ENCODE data around the gene ALMS1.
"Not testable (repeated sequence)": the region's sequence is repeated elsewhere in the genome, so short reads cannot be mapped to it uniquely, and the experiment has no call there.

Gene ALMS1

DNA sequence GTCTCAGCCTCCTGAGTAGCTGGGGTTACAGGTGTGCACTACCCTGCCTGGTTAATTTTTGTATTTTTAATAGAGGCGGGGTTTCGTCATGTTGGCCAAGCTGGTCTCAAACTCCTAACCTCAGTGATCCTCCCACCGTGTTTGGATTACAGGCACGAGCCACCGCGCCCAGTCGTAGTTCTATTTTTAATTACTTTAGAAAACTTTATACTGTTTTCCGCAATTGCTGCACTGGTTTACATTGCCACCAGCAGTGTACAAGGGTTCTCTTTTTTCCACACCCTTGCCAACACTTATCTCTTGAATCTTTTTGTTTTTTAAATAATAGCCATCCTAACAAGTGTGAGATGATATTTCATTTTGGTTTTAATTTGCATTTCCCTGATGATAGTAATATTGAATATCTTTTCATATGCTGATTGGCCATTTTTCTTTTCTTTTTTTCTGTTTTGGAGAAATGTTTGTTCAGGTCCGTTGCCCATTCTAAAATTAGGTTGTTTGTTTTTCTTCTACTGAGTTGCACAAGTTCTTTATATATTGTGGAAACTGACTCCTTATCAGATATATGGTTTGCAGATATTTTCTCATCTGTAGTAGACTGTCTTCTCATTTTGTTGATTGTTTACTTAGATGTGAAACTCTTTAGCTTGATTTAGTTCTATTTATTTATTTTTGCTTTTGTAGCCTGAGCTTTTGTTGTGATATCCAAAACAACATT lies 16.9 kb downstream of the ALMS1 start:
- DNase-seq: no peak

DNA sequence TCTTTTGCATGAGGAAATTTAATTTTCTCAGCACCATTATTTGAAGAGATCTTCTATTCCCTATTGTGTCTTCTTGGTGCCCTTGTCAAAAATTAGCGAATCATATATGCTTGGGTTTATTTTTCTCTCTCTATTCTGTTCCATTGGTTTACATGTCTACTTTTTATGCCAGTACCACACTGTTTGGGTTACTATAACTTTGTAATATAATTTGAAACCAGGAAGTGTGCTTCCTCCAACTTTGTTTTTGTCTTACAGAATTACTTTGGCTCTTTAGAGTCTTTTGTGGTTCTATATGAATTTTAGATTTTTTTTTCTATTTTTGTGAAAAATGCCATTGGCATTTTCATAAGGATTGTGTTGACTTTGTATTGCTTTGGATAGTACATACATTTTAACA lies 17.6 kb downstream of the ALMS1 start:
- DNase-seq: no peak

- DNase-seq: no peak
These were observed 18.8 kb downstream of the ALMS1 start for GRCh38 chr2:73404409-73404808.

GRCh38 chr2:73406996-73407395 lies 21.4 kb downstream of the ALMS1 start:
- no peak for DNase-seq

DNA sequence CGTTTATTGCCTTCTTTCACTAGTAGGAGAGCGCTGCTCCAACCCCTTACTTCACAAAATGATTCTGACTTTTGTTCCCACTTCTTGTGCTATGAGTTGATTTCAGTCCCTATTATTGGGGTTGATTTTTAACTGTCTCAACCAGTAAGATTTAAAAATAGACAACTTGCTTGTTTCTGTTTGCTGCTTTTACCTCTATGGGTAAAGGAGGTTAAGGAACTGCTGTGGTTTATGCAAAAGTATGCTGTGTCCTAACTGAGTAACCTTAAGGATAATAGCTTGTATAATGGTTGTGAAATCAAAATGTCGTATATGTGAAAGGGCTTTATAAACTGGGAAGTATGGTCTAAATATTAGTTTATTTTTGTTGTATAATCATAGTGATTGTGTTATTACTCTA lies 22.6 kb downstream of the ALMS1 start:
- no peak for DNase-seq

GRCh38 chr2:73414696-73415095 lies 29.1 kb downstream of the ALMS1 start:
- no peak for DNase-seq

DNA sequence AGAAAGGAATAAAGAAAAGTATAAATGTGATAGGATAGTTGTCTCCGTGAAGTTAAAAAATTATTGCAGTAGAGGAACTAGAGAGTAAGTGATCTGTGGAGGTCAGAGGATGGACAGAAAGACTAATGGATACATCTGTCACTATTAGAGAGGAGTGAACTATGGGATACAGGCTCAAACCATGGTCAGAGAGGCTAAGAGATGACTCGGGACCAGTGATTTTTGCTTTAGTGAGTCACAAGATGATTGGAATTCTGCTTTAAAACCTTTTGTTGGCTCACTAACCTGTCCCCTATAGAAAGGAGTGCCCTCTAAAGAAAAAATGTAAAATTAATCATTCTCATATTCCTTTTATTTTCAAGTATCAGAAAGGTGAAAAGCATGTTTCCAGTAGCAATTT lies 30.3 kb downstream of the ALMS1 start:
- no peak for DNase-seq

DNA sequence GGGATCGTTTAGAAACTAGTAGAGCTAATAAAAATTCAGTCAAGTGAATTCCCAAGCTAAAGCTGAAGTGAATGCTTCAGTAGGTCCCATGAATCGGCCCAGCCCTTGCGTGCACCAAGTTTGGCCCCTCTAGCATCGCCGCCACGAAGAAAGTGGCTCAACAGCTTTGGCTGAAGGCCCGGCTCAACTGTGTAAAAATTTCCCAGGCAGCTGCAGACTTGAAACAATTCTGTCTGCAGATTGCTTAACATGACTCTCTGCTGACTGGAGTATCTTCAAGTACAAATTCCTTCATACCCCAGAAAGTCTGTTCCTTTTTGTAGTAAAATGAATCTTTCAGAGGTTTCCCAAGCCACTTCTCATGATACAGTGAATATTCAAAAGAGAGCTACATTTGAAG lies 32.7 kb downstream of the ALMS1 start:
- DNase-seq: no peak

DNA sequence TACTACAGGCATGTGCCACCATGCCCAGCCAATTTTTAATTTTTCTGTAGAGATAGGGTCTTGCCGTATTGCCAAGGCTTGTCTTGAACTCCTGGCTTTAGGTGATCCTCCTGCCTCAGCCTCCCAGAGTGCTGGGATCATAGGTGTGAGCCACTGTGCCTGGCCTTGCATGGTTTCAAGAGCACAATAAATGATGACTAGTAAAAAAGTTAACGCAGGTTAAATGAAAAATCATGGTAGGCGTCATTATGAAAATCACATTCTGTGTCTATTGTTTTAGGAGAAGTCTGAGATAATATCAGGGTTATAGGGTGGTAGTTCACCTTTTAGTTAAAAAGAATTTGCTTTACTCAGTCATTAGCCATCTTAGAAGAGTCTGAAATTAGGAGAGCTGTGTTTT lies 38.3 kb downstream of the ALMS1 start:
- DNase-seq: no peak

DNA sequence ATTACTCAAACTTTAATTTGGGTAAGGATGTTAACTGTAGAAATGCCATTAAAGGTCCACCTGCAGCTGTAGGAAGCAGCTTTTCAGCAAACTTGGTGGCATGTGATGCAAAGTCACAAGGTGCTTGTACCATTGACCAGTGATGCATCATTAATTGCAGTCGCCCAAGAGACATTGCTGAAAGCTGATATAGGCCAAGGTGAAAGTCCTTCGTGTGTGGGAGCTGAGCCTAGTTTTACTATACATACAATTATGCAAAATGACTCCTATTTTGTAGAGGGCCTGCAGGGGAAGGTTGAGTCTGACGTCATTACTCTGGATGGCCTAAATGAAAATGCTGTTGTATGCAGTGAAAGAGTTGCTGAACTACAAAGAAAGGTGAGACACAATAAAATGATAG lies 40.5 kb downstream of the ALMS1 start:
- no peak for DNase-seq

DNA sequence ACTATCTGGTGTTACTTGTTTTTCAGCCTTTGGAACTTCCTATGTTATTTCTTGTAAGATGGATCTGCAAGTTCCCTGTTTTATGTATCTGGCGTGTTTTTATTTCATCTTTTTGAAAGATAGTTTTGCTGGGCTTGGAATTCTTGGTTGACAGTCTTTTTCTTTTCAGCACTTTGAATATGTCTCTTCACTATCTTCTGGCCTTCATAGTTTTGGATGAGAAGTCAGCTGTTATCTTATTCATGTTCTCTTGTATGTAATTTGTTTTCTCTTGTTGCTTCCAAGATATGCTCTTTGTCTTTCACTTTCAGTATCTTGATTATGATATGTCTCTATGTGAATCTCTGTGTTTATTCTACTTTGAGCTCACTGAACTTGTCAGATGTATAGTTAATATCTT lies 50.4 kb downstream of the ALMS1 start:
- no peak for DNase-seq

DNA sequence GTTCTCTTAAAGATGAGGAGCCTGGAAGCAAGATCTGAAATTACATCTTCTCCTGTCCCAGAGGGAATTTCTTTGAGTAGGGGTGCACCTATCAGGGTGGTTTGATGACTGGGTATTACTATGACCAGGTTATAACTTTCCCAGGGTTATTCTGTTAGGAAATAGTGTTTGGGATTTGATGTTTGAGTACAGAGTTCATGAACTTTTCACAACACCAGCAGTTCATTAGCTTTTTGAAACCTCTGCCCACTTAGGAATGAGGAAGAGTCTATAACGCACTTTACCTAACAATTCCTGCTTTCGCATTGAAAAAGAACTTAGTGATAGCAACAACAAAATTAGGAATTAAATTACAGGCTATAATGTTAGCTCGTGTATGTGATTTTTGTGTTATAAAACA lies 58.6 kb downstream of the ALMS1 start:
- no peak for DNase-seq

- DNase-seq: no peak
These were observed 63.2 kb downstream of the ALMS1 start for GRCh38 chr2:73448856-73449255.

GRCh38 chr2:73449404-73449803 lies 63.8 kb downstream of the ALMS1 start:
- DNase-seq: no peak

DNA sequence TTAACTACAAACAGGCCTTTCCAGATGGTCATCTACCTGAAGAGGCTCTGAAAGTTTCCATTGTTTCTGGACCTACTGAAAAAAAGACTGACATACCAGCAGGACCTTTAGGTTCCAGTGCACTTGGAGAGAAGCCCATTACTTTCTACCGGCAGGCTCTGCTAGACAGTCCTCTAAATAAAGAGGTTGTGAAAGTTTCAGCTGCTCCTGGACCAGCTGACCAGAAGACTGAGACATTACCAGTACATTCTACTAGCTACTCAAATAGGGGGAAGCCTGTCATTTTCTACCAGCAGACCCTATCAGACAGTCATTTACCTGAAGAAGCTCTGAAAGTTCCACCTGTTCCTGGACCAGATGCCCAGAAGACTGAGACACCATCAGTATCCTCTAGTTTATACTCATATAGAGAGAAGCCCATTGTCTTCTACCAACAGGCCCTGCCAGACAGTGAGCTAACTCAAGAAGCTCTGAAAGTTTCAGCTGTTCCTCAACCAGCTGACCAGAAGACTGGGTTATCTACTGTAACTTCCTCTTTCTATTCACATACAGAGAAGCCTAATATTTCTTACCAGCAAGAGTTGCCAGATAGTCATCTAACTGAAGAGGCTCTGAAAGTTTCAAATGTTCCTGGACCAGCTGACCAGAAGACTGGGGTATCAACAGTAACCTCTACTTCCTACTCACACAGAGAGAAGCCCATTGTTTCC lies 65.8 kb downstream of the ALMS1 start:
- no peak for DNase-seq

DNA sequence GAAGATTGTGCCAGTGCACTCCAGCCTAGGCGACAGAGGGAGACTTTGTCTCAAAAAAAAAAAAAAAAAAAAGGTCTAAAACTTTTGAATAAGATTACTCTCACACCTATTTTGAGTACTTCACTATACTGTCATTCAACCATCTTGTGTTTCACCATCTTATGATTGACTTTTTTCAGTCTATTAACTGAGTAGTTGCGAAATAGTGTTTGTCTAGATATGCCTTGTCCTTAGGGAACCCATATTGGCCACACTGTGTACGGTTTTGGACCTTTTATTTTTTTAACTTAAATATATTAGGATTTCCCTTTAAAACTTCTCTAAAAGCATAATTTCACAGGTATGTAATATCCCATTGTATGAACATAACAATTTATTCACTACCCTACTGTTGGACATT lies 72.3 kb downstream of the ALMS1 start:
- no peak for DNase-seq

DNA sequence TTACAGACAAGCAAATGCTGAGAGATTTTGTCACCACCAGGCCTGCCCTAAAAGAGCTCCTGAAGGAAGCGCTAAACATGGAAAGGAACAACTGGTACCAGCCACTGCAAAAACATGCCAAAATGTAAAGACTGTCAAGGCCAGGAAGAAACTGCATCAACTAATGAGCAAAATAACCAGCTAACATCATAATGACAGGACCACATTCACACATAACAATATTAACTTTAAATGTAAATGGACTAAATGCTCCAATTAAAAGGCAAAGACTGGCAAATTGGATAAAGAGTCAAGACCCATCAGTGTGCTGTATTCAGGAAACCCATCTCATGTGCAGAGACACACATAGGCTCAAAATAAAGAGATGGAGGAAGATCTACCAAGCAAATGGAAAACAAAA lies 76.8 kb downstream of the ALMS1 start:
- DNase-seq: not testable (repeated sequence)

DNA sequence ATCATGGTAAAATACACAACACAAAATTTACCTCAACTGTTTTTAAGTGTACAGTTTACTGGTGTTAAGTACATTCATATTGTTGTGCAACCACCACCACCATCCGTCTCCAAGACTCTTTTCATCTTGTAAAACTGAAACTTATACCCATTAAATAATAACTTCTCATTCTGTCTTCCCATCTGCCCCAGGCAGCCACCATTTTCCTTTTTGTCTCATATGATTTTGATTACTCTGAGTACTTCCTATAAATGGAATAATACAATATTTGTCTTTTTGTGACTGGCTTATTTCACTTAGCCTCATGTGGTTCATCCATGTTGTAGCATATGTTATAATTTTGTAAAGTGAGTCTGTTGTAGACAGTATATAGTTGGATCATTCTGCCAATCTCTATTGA lies 82.7 kb downstream of the ALMS1 start:
- no peak for DNase-seq

DNA sequence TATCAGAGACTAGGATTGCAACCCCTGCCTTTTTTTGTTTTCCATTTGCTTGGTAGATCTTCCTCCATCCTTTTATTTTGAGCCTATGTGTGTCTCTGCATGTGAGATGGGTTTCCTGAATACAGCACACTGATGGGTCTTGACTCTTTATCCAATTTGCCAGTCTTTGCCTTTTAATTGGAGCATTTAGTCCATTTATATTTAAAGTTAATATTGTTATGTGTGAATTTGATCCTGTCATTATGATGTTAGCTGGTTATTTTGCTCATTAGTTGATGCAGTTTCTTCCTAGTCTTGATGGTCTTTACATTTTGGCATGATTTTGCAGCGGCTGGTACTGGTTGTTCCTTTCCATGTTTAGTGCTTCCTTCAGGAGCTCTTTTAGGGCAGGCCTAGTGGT lies 98.2 kb downstream of the ALMS1 start:
- DNase-seq: not testable (repeated sequence)

DNA sequence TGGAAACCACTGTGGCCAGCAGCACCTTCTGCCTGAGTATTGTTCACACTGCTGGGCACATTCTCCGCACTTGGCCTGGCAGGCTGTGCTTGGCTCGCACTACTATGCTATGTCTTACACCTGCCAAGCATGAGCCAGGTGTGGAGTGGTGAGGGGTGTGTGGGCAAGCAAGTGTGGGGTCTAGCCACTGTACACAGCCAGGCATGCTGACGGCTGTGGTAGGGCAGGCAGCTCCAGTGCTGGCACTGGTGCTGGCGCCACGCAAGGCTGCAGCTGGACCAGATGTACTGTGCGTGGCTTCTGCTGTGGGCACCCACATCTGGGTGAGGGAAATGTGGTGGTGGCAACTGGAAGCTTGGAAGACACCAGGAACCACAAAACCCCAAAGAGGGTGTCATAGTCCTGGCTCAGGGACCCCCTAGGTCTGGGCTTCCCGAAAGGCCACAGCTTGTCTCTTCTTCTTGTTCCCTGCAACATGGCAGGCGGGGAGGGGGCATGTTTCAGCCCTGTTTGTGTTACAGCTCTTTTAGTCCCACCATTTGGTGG lies 101.5 kb downstream of the ALMS1 start:
- DNase-seq: no peak

DNA sequence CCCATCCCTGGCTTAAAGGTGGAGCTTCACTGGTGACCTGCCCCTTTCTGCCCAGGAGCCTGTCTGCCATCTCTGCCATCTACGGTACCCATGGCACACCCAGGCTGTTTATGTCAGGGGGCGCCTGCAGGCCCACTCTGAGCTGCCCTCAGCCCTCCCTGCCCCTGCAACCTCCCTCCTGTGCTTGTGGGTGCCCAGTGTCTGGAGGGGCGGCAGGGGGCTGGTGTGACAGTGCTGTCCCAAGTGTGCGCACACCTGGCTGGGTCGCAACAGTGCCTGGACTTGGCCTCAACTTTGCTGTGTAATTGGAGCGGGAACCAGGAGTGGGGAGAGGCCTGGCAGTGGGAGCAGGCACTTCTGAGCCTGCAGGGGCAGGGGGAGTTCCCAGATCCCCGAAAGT lies 102.4 kb downstream of the ALMS1 start:
- DNase-seq: no peak

DNA sequence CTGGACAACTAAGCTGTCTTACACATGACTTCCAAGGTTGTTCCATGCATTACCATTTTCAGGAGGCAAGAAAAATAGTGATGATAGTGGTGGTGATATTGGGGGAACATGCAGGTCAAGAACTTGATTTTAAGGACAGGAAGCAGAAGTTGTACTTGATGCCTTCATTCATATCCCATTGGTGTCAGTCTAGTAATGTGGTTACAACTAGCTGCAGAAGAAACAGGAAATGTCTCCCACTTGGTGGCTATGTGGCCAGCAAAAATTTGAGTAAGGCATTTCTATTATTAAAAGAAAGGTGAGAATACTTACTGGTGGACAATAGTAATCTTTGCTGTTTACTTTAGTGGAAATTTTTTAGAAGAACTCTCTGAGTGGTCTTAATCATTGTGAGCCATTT lies 103.4 kb downstream of the ALMS1 start:
- DNase-seq: no peak

DNA sequence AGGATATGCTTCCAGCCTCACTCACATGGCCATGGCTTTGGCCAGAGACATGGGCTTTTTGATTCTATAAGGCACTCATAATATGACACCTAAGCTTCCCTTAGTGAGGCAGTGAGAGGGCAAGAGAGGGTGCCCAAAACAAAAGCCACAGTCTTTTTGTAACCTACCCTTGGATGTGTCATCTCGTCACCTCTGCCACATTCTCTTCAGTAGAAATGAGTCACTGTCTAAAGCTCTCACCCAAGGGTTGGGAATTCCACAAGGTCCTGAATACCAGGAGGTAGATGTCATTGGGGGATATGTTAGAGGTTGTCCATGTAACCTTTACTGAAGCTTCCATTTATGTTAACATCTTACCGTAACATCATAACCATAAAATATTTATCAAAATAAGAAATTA lies 108.4 kb downstream of the ALMS1 start:
- no peak for DNase-seq

- no peak for DNase-seq
These were observed 118.4 kb downstream of the ALMS1 start for GRCh38 chr2:73503992-73504570.

Measured in CD4-positive, alpha-beta T cell treated with Interleukin-4 for 4 hours (primary cell).